Neural cell (in vitro differentiated cells): ENCODE data around the gene RBM10. TPM values are rescaled to one million over a fixed set of nuclear protein-coding genes. Genes with fewer than 3 reads are reported as not detected.
"Not testable (repeated sequence)": the region's sequence is repeated elsewhere in the genome, so short reads cannot be mapped to it uniquely, and the experiment has no call there.

Source experiments
- H2AFZ ChIP-seq: fragments of 200-600, 300-800 bp; sonication (generic), shearing (Covaris generic); 2 replicates; pipeline ENCODE4 v1.6.0; 2014; ENCODE audit warnings: low read depth, mild to moderate bottlenecking, antibody characterized with exemption, low read length, moderate library complexity
- H3F3A ChIP-seq: fragments of 200-600 bp; shearing (Covaris generic); 2 replicates; pipeline ENCODE4 v1.6.1; 2016; ENCODE audit warnings: mild to moderate bottlenecking, moderate library complexity, mixed read lengths, antibody characterized with exemption, low read length; ENCODE audit not compliant: insufficient read depth, poor library complexity, severe bottlenecking
- H3K27ac ChIP-seq: fragments of 200-600, 300-800 bp; sonication (generic), shearing (Covaris generic); 2 replicates; pipeline ENCODE4 v1.5.1; 2014; ENCODE audit warnings: mild to moderate bottlenecking, low read length, moderate library complexity
- H3K27me3 ChIP-seq: fragments of 300-800, 200-600 bp; sonication (generic), shearing (Covaris generic); 2 replicates; pipeline ENCODE4 v1.6.0; 2014; ENCODE audit warnings: mild to moderate bottlenecking, low read depth, low read length, moderate library complexity; ENCODE audit not compliant: insufficient read depth
- H3K36me3 ChIP-seq: fragments of 300-800, 200-600 bp; sonication (generic), shearing (Covaris generic); 2 replicates; pipeline ENCODE4 v1.5.1; 2014; ENCODE audit warnings: mild to moderate bottlenecking, antibody characterized with exemption, low read length, moderate library complexity; ENCODE audit not compliant: insufficient read depth
- H3K4me2 ChIP-seq: fragments of 300-800, 200-600 bp; sonication (generic), shearing (Covaris generic); 2 replicates; pipeline ENCODE4 v1.6.0; 2014; ENCODE audit warnings: mild to moderate bottlenecking, low read length
- H3K4me3 ChIP-seq: fragments of 300-800, 200-600 bp; sonication (generic), shearing (Covaris generic); 2 replicates; pipeline ENCODE4 v1.5.1; 2014; ENCODE audit warnings: mild to moderate bottlenecking, low read length, moderate library complexity
- H3K79me2 ChIP-seq: fragments of 200-600 bp; shearing (Covaris generic); replicated peaks from 2 replicates; pipeline ENCODE4 v1.6.0; 2014; ENCODE audit warnings: mild to moderate bottlenecking, low read length, moderate library complexity; ENCODE audit not compliant: insufficient read depth
- H3K9ac ChIP-seq: fragments of 300-800, 200-600 bp; sonication (generic), shearing (Covaris generic); 2 replicates; pipeline ENCODE4 v1.6.1; 2016; ENCODE audit warnings: mild to moderate bottlenecking, low read length, mixed read lengths
- H3K9me2 ChIP-seq: fragments of 200-600 bp; shearing (Covaris generic); 2 replicates; pipeline ENCODE4 v1.6.1; 2016; ENCODE audit warnings: mild to moderate bottlenecking, low read length, mixed read lengths; ENCODE audit not compliant: insufficient read depth
- H3K9me3 ChIP-seq: fragments of 200-600, 300-800 bp; sonication (generic), shearing (Covaris generic); 2 replicates; pipeline ENCODE4 v1.6.1; 2016; ENCODE audit warnings: mild to moderate bottlenecking, mixed run types, low read length, moderate library complexity, mixed read lengths
- H4K20me1 ChIP-seq: fragments of 200-600 bp; shearing (Covaris generic); 2 replicates; pipeline ENCODE4 v1.6.1; 2016; ENCODE audit warnings: mild to moderate bottlenecking, mixed run types; ENCODE audit not compliant: insufficient read depth
- EP300 ChIP-seq: fragments of 450-650 bp; conservative IDR thresholded peaks from 2 replicates; pipeline ENCODE4 v1.6.1; 2014; ENCODE audit warnings: antibody characterized with exemption, mild to moderate bottlenecking, moderate library complexity; ENCODE audit not compliant: poor library complexity, severe bottlenecking
- EZH2 ChIP-seq: fragments of 200-600, 300-800 bp; shearing (Covaris generic), sonication (generic); IDR thresholded peaks from 2 replicates; pipeline ENCODE4 v1.6.1; 2014; ENCODE audit warnings: antibody characterized with exemption, low read length, borderline replicate concordance, mild to moderate bottlenecking; ENCODE audit not compliant: insufficient read depth, poor library complexity, severe bottlenecking
- MXI1 ChIP-seq: fragments of 450-650 bp; conservative IDR thresholded peaks from 2 replicates; pipeline ENCODE4 v1.6.1; 2014; ENCODE audit warnings: antibody characterized with exemption, mild to moderate bottlenecking; ENCODE audit not compliant: poor library complexity, severe bottlenecking
- POLR2AphosphoS5 ChIP-seq: IDR thresholded peaks from 2 replicates; pipeline ENCODE4 v1.6.1; 2012
- RAD21 ChIP-seq: fragments of 450-650 bp; conservative IDR thresholded peaks from 2 replicates; pipeline ENCODE4 v1.6.1; 2014; ENCODE audit warnings: antibody characterized with exemption, mild to moderate bottlenecking, moderate library complexity
- SMC3 ChIP-seq: fragments of 450-650 bp; conservative IDR thresholded peaks from 2 replicates; pipeline ENCODE4 v1.6.1; 2014; ENCODE audit warnings: antibody characterized with exemption, mild to moderate bottlenecking, moderate library complexity; ENCODE audit not compliant: poor library complexity
- TAF1 ChIP-seq: IDR thresholded peaks from 2 replicates; pipeline ENCODE4 v1.6.1; 2012; ENCODE audit warnings: low read depth
- polyA plus RNA-seq: library from polyadenylated mRNA; depleted of rRNA; stranded (reverse); fragments of >200 nt; gene quantifications from 2 replicates; pipeline ENCODE4 v1.2.3, GENCODE V29; 2014
- TF ChIP-seq, protein P1 (sequence below): fragments of 450-650 bp; IDR thresholded peaks from 2 replicates; pipeline ENCODE4 v1.5.1; 2014; ENCODE audit warnings: antibody characterized with exemption, mild to moderate bottlenecking, moderate library complexity; ENCODE audit not compliant: poor library complexity, severe bottlenecking
- TF ChIP-seq, protein P2 (sequence below): IDR thresholded peaks from 2 replicates; pipeline ENCODE4 v1.6.1; 2012; ENCODE audit warnings: borderline replicate concordance

The RBM10 gene
- polyA plus RNA-seq, 1 donor from 2014 or later, result 53.1 TPM

DNA sequence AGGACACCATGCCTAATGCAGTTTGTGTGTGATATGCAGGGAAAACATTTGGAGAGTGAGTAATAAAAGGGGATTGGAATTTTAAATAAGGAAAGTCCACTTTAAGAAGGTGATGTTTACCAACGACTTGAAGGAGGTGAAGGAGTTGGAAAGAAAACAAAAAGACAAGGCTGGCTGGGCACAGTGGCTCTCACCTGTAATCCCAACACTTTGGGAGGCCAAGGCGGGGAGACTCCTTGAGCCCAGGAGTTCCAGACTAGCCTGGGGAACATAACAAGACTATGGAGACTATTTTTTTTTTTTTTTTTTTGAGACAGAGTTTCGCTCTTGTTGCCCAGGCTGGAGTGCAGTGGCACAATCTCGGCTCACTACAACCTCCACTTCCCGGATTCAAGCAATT lies 11.5 kb upstream of the RBM10 start:
- Histone ChIP-seq H3K27me3 (no peaks in the 10 kb centered on the region), H3K4me2 (no peak overlapping the region), H2AFZ (no peak overlapping the region), H4K20me1 (no peaks in the 10 kb centered on the region), H3K9ac (no peak overlapping the region), H3K36me3 (no peaks in the 10 kb centered on the region), H3K9me2 (no peaks in the 10 kb centered on the region), H3F3A (no peaks in the 10 kb centered on the region), H3K4me3 (no peak overlapping the region), H3K27ac (no peak overlapping the region), H3K9me3 (no peaks in the 10 kb centered on the region), H3K79me2 (no peaks in the 10 kb centered on the region)
- TF ChIP-seq, protein P1, sequence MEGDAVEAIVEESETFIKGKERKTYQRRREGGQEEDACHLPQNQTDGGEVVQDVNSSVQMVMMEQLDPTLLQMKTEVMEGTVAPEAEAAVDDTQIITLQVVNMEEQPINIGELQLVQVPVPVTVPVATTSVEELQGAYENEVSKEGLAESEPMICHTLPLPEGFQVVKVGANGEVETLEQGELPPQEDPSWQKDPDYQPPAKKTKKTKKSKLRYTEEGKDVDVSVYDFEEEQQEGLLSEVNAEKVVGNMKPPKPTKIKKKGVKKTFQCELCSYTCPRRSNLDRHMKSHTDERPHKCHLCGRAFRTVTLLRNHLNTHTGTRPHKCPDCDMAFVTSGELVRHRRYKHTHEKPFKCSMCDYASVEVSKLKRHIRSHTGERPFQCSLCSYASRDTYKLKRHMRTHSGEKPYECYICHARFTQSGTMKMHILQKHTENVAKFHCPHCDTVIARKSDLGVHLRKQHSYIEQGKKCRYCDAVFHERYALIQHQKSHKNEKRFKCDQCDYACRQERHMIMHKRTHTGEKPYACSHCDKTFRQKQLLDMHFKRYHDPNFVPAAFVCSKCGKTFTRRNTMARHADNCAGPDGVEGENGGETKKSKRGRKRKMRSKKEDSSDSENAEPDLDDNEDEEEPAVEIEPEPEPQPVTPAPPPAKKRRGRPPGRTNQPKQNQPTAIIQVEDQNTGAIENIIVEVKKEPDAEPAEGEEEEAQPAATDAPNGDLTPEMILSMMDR, result no peak
- TF ChIP-seq, protein P2, sequence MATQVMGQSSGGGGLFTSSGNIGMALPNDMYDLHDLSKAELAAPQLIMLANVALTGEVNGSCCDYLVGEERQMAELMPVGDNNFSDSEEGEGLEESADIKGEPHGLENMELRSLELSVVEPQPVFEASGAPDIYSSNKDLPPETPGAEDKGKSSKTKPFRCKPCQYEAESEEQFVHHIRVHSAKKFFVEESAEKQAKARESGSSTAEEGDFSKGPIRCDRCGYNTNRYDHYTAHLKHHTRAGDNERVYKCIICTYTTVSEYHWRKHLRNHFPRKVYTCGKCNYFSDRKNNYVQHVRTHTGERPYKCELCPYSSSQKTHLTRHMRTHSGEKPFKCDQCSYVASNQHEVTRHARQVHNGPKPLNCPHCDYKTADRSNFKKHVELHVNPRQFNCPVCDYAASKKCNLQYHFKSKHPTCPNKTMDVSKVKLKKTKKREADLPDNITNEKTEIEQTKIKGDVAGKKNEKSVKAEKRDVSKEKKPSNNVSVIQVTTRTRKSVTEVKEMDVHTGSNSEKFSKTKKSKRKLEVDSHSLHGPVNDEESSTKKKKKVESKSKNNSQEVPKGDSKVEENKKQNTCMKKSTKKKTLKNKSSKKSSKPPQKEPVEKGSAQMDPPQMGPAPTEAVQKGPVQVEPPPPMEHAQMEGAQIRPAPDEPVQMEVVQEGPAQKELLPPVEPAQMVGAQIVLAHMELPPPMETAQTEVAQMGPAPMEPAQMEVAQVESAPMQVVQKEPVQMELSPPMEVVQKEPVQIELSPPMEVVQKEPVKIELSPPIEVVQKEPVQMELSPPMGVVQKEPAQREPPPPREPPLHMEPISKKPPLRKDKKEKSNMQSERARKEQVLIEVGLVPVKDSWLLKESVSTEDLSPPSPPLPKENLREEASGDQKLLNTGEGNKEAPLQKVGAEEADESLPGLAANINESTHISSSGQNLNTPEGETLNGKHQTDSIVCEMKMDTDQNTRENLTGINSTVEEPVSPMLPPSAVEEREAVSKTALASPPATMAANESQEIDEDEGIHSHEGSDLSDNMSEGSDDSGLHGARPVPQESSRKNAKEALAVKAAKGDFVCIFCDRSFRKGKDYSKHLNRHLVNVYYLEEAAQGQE, result no peak
- TF ChIP-seq SMC3, result no peak
- TF ChIP-seq MXI1, result no peak
- no peak for TF ChIP-seq RAD21
- no peak for TF ChIP-seq EP300
- TF ChIP-seq EZH2, result no peak
- no peak for TF ChIP-seq TAF1
- no peak for TF ChIP-seq POLR2AphosphoS5

DNA sequence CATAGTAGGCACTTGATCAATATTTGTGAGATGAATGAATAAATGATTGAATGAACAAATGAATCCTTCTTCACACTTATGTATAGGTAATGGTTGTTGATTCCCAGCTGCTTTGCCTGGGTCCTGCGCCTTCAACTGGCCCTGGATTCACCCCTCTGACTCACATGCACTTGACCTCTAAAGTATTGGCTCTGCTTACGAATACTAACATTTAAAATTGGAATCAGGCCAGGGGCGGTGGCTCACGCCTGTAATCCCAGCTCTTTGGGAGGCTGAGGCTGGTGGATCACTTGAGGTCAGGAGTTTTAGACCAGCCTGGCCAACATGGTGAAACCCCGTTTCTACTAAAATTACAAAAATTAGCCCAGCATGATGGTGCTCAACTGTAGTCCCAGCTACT lies 9.4 kb upstream of the RBM10 start:
- H3K27me3 ChIP-seq, result not testable (repeated sequence)

DNA sequence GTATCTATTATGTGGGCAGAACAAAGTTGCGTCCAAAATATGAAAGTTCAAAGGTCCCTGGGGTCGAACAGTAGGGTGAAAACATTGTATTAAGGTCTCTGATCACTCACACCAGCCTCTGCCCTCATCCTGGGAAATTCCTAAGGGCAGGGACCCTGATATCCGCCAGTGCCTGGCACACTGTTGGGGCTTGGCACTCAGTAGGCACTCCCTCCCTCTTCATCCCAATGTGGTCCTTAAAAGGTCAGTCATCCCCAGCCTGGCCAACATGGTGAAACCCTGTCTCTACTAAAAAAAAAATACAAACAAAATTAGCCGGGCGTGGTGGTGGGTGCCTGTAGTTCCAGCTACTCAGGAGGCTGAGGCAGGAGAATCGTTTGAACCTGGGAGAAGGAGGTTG lies 6.8 kb upstream of the RBM10 start:
- H3F3A ChIP-seq, result no peaks in the 10 kb centered on the region

More for the DNA sequence above, 9.4 kb upstream of the RBM10 start:
- not testable (repeated sequence) for H3K79me2 ChIP-seq, H3K36me3 ChIP-seq, H3K4me2 ChIP-seq, H3K4me3 ChIP-seq, H3K9me3 ChIP-seq, H4K20me1 ChIP-seq, H2AFZ ChIP-seq, H3K27ac ChIP-seq, H3K9me2 ChIP-seq, H3F3A ChIP-seq, H3K9ac ChIP-seq

More for the DNA sequence above, 6.8 kb upstream of the RBM10 start:
- H3K9me3 ChIP-seq, result no peaks in the 10 kb centered on the region
- no peaks in the 10 kb centered on the region for H3K36me3 ChIP-seq
- H3K4me2 ChIP-seq, result no peak overlapping the region
- H3K27ac ChIP-seq, result no peak overlapping the region
- TF ChIP-seq MXI1 (no peak), EZH2 (no peak), RAD21 (no peak), POLR2AphosphoS5 (no peak), TAF1 (no peak), EP300 (no peak), SMC3 (no peak)
- TF ChIP-seq, protein P2, result no peak
- TF ChIP-seq, protein P1, result no peak
- peaks cover under 1% of the 10 kb centered on the region for H3K79me2 ChIP-seq
- H2AFZ ChIP-seq, result no peak overlapping the region
- no peaks in the 10 kb centered on the region for H3K27me3 ChIP-seq
- H3K9ac ChIP-seq, result no peak overlapping the region
- no peaks in the 10 kb centered on the region for H3K9me2 ChIP-seq
- no peaks in the 10 kb centered on the region for H4K20me1 ChIP-seq
- no peak overlapping the region for H3K4me3 ChIP-seq
